Panc1 (cell line): ENCODE results near the gene PPIE. TPM values are rescaled to one million over a fixed set of nuclear protein-coding genes. Genes with fewer than 3 reads are reported as not detected.

Experiments used
- ATAC-seq: fragments of 200-7000 bp; cut with Tn5 transposase; 2 replicates; pipeline ENCODE4 v1.9.1; 2020; ENCODE audit warnings: mild to moderate bottlenecking, moderate library complexity
- BruUV-seq: library from RNA; stranded (reverse); fragments of 400-500 nt; replicated peaks from 2 replicates; lab custom pipeline; 2021; lab: Mats Ljungman, UMichigan
- CTCF ChIA-PET: fragments of 300-600 bp; sonication (Branson Sonifier 250); formaldehyde crosslinking; loops from one replicate; lab custom pipeline; 2022; ENCODE audit warnings: antibody characterized with exemption; lab: Charles Lee
- POLR2A ChIA-PET: fragments of 300-600 bp; sonication (Branson Sonifier 250); formaldehyde crosslinking; loops from one replicate; lab custom pipeline; 2022; ENCODE audit warnings: antibody characterized with exemption; lab: Charles Lee
- DNase-seq: peaks from one replicate; pipeline ENCODE4 v3.0.0-alpha.2; 2010; ENCODE audit warnings: low read depth, low spot score
- H3K27ac ChIP-seq: 2 replicates; pipeline ENCODE4 v1.5.1; 2011; ENCODE audit warnings: mild to moderate bottlenecking, low read length, inconsistent platforms
- H3K27me3 ChIP-seq: fragments of 200-500 bp; sonication (Bioruptor generic); 2 replicates; pipeline ENCODE4 v1.6.0; 2014; ENCODE audit warnings: low read length, inconsistent platforms; ENCODE audit not compliant: control insufficient read depth, insufficient read depth
- H3K36me3 ChIP-seq: fragments of 200-500 bp; sonication (Bioruptor generic); 2 replicates; pipeline ENCODE4 v1.5.1; 2014; ENCODE audit warnings: inconsistent platforms, mild to moderate bottlenecking, low read length, moderate library complexity; ENCODE audit not compliant: control insufficient read depth, insufficient read depth
- H3K4me1 ChIP-seq: 2 replicates; pipeline ENCODE4 v1.5.1; 2011; ENCODE audit warnings: inconsistent platforms, mild to moderate bottlenecking, low read length, moderate library complexity; ENCODE audit not compliant: control insufficient read depth, insufficient read depth
- H3K4me3 ChIP-seq, 2 experiments: 2 replicates each; pipeline ENCODE4 v1.5.1; 2011 to 2012; ENCODE audit warnings: low read depth in 2 of 2, low read length in 2 of 2, mild to moderate bottlenecking in 2 of 2, inconsistent platforms in 1 of 2, moderate library complexity in 1 of 2
- H3K9me3 ChIP-seq: fragments of 200-500 bp; sonication (Bioruptor generic); 2 replicates; pipeline ENCODE4 v1.5.1; 2014; ENCODE audit warnings: low read depth, mild to moderate bottlenecking, inconsistent platforms, low read length, moderate library complexity; ENCODE audit not compliant: control insufficient read depth, insufficient read depth
- POLR2AphosphoS5 ChIP-seq: IDR thresholded peaks from 2 replicates; pipeline ENCODE4 v1.6.1; 2012; ENCODE audit warnings: mild to moderate bottlenecking, low read depth, low read length, moderate library complexity
- SIN3A ChIP-seq: IDR thresholded peaks from 2 replicates; pipeline ENCODE4 v1.6.1; 2012; ENCODE audit warnings: low read depth, mild to moderate bottlenecking, low read length, moderate library complexity, borderline replicate concordance; ENCODE audit not compliant: insufficient read depth
- TCF7L2 ChIP-seq: IDR thresholded peaks from 2 replicates; pipeline ENCODE4 v1.6.1; 2011; ENCODE audit warnings: mild to moderate bottlenecking, low read depth, low read length, inconsistent platforms
- in situ Hi-C: cut with HindIII; loops from 2 replicates; pipeline ENCODE4 v1.10.0; 2016; ENCODE audit warnings: low sequenced_read_pairs, low pct_unique_long_range_greater_than_20kb
- intact Hi-C: fragments of 100-400 bp; cut with micrococcal nuclease; formaldehyde crosslinking; loops from one replicate; pipeline ENCODE4 v1.10.0; 2022; ENCODE audit not compliant: unreplicated experiment
- total RNA-seq: library from RNA; stranded (reverse); gene quantifications from one replicate; pipeline ENCODE4 v1.2.1, GENCODE V29; 2021; ENCODE audit not compliant: unreplicated experiment
- TF ChIP-seq, protein P1 (sequence below): fragments of 450-650 bp; IDR thresholded peaks from 2 replicates; pipeline ENCODE4 v1.5.1; 2017; ENCODE audit warnings: mild to moderate bottlenecking
- TF ChIP-seq, protein P2 (sequence below), 2 experiments: IDR thresholded peaks; 2 replicates each; pipeline ENCODE4 v1.6.1; 2011 to 2012; ENCODE audit warnings: low read depth in 2 of 2, control low read depth in 1 of 2, low read length in 1 of 2, mild to moderate bottlenecking in 1 of 2, moderate library complexity in 1 of 2; ENCODE audit not compliant: insufficient read depth in 1 of 2

PPIE gene
- total RNA-seq, 1 experiment from 2014 or later: 53.0 TPM

DNA sequence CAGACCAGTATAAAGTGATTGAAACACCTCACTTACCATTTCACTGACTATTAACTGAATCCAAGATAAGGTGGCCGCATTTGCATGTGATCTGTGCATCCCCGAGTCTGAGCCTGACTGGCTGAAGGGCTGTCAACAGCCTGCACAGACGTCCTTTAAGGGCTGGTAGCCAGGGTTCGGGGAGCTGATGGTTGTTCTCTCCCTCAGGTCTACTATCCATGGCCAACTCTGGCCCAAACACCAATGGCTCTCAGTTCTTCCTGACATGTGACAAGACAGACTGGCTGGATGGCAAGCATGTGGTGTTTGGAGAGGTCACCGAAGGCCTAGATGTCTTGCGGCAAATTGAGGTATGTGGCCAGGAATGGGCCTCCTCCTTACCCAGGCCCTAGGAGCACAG, 14.0 kb downstream of the PPIE start:
- Histone ChIP-seq H3K9me3 (no peaks in the 10 kb centered on the region), H3K27ac (no peak overlapping the region), H3K27me3 (no peaks in the 10 kb centered on the region), H3K4me1 (no peaks in the 10 kb centered on the region), H3K36me3 (peaks cover 9% of the 10 kb centered on the region), H3K4me3 (no peak overlapping the region)
- POLR2A ChIA-PET: interaction anchor here (0.5 kb wide), 1 partner anchor 386 kb away, joined by 3 read pairs; no protein-coding TSS in a partner anchor
- CTCF ChIA-PET: no interaction called here
- intact Hi-C loops: no loop called here
- TF ChIP-seq SIN3A (no peak), POLR2AphosphoS5 (no peak), TCF7L2 (no peak)
- TF ChIP-seq, protein P1, sequence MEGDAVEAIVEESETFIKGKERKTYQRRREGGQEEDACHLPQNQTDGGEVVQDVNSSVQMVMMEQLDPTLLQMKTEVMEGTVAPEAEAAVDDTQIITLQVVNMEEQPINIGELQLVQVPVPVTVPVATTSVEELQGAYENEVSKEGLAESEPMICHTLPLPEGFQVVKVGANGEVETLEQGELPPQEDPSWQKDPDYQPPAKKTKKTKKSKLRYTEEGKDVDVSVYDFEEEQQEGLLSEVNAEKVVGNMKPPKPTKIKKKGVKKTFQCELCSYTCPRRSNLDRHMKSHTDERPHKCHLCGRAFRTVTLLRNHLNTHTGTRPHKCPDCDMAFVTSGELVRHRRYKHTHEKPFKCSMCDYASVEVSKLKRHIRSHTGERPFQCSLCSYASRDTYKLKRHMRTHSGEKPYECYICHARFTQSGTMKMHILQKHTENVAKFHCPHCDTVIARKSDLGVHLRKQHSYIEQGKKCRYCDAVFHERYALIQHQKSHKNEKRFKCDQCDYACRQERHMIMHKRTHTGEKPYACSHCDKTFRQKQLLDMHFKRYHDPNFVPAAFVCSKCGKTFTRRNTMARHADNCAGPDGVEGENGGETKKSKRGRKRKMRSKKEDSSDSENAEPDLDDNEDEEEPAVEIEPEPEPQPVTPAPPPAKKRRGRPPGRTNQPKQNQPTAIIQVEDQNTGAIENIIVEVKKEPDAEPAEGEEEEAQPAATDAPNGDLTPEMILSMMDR: no peak
- TF ChIP-seq, protein P2, sequence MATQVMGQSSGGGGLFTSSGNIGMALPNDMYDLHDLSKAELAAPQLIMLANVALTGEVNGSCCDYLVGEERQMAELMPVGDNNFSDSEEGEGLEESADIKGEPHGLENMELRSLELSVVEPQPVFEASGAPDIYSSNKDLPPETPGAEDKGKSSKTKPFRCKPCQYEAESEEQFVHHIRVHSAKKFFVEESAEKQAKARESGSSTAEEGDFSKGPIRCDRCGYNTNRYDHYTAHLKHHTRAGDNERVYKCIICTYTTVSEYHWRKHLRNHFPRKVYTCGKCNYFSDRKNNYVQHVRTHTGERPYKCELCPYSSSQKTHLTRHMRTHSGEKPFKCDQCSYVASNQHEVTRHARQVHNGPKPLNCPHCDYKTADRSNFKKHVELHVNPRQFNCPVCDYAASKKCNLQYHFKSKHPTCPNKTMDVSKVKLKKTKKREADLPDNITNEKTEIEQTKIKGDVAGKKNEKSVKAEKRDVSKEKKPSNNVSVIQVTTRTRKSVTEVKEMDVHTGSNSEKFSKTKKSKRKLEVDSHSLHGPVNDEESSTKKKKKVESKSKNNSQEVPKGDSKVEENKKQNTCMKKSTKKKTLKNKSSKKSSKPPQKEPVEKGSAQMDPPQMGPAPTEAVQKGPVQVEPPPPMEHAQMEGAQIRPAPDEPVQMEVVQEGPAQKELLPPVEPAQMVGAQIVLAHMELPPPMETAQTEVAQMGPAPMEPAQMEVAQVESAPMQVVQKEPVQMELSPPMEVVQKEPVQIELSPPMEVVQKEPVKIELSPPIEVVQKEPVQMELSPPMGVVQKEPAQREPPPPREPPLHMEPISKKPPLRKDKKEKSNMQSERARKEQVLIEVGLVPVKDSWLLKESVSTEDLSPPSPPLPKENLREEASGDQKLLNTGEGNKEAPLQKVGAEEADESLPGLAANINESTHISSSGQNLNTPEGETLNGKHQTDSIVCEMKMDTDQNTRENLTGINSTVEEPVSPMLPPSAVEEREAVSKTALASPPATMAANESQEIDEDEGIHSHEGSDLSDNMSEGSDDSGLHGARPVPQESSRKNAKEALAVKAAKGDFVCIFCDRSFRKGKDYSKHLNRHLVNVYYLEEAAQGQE (IDR thresholded peaks at IDR 0.05; ENCODE audit: insufficient read depth in 1 of 2, low read depth in 2 of 2, low read length in 1 of 2): no peak
- no TSS peak for BruUV-seq
- no peak for ATAC-seq
- in situ Hi-C loops: no loop called here
- no peak for DNase-seq

DNA sequence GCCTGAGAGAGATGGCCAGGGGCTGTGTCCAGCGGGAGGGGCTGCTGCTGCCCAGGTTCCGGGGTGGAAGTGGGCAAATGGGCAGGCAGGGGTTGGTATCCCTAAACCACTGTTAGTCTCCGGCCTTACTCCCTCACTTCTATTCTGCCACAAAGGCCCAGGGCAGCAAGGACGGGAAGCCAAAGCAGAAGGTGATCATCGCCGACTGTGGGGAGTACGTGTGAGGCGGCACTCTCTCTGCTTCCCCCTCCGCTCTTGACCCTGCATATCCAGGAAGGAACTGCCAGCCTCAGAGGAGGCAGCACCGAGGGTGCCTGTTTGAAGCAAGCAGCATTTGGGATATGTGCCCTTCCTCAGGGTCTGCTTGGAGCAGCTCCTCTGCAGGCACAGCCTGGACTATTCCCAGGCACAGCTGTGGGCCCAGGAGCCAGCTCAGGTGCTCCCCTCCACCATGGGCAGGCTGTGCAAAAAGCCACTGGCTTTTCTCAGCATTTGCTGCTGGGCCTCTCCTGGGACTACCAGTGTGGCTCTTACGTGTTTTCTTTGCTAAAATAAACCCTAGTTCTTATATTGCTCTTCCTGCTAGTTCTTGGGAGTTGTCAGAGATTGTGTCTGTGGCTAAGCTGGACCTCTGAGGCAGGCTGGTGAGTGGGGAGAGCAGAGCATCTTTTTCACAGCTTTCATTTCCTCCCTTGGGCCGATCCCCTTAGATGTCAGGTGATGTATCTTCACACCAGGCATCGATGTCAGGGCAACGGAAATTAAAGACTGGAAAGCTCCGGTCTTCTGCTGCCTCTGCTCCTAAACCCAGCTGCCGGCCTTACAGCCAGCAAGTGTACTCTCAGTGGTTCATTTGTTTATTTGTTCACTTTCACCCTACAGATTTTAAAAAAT, 14.7 kb downstream of the PPIE start:
- Histone ChIP-seq H3K4me3 (no peak overlapping the region), H3K4me1 (no peaks in the 10 kb centered on the region), H3K27me3 (no peaks in the 10 kb centered on the region), H3K36me3 (peaks cover 6% of the 10 kb centered on the region), H3K27ac (no peak overlapping the region), H3K9me3 (no peaks in the 10 kb centered on the region)
- in situ Hi-C loops (no loop called here), intact Hi-C loops (no loop called here)
- ChIA-PET CTCF (no interaction called here), POLR2A (interaction anchor here (0.5 kb wide), 1 partner anchor 167 kb away, joined by 3 read pairs; no protein-coding TSS in a partner anchor)
- no peak for DNase-seq
- BruUV-seq: TSS peak; percentile 53
- no peak; the same call in 1 of the 2 replicates for ATAC-seq
- TF ChIP-seq, protein P1: no peak
- TF ChIP-seq POLR2AphosphoS5 (no peak), SIN3A (no peak), TCF7L2 (no peak)
- TF ChIP-seq, protein P2 (IDR thresholded peaks at IDR 0.05; ENCODE audit: insufficient read depth in 1 of 2, low read depth in 2 of 2, low read length in 1 of 2): no peak
